HG03439 (cell line): ENCODE measurements around the gene STK38.
"Not testable (repeated sequence)": the region's sequence is repeated elsewhere in the genome, so short reads cannot be mapped to it uniquely, and the experiment has no call there.

Experiments used
- ATAC-seq: cut with Tn5 transposase; IDR thresholded peaks from one replicate; pipeline ENCODE4 v1.9.1; 2021; ENCODE audit warnings: mild to moderate bottlenecking, moderate library complexity; ENCODE audit not compliant: unreplicated experiment

STK38 gene

DNA sequence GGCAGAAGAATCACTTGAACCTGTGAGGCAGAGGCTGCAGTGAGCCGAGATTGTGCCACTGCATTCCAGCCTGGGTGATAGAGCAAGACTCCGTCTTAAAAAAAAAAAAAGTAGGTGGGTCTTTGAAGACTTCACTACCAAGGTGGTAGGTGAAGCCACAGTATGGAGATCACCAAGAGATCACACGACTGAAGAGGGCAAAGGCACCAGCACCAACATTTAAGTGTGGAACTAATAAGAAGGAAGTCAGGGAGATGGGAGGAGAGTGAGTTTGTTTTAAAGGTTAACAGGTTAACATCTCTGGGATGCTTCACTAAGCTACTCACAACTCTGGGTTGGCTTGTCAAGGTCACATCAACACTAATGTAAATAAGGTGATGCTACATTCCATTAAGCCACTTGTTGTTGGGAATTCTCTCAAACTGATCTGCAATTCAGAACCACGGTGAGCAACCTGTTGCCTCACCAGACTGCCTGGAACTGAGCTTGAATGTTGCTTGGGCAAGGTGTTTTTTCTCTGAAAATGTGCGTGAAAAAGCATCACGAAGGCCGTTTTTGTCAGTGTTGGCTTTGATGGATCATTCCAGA is 55.8 kb downstream of the STK38 start:
- no peak for ATAC-seq

GRCh38 chr6:36489426-36489825 is 57.9 kb downstream of the STK38 start:
- no peak for ATAC-seq

- ATAC-seq, result no peak
Observed at GRCh38 chr6:36488221-36488620, 59.1 kb downstream of the STK38 start.

- ATAC-seq, result no peak
Observed at GRCh38 chr6:36487698-36488097, 59.6 kb downstream of the STK38 start.

GRCh38 chr6:36484736-36485135 is 62.5 kb downstream of the STK38 start:
- ATAC-seq, result no peak

GRCh38 chr6:36483326-36483725 is 64.0 kb downstream of the STK38 start:
- not testable (repeated sequence) for ATAC-seq

GRCh38 chr6:36479256-36479655 is 68.0 kb downstream of the STK38 start:
- ATAC-seq, result no peak

DNA sequence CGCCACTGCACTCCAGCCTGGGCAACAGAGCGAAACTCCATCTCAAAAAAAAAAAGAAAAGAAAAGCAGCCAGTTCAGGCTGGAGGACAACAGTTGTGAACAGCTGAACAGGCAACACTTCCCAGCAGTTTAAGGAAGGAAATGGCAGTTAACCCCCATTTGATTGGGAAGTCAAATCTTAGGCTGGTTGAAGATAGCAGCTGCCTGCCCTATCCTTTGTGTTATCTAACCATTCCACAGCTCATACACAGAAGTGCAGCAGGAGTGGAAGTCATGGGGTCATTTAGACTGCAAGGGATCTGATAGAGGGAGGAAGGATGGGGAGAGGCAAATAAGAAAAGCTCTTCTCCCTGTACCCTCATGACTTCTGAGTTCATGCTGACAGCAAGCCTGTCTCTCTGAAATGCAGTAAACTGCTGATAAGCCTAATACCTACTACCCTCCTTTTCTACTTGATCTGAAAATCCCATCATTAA is 69.2 kb downstream of the STK38 start:
- no peak for ATAC-seq

- no peak for ATAC-seq
Observed at GRCh38 chr6:36469946-36470345, 77.3 kb downstream of the STK38 start.

DNA sequence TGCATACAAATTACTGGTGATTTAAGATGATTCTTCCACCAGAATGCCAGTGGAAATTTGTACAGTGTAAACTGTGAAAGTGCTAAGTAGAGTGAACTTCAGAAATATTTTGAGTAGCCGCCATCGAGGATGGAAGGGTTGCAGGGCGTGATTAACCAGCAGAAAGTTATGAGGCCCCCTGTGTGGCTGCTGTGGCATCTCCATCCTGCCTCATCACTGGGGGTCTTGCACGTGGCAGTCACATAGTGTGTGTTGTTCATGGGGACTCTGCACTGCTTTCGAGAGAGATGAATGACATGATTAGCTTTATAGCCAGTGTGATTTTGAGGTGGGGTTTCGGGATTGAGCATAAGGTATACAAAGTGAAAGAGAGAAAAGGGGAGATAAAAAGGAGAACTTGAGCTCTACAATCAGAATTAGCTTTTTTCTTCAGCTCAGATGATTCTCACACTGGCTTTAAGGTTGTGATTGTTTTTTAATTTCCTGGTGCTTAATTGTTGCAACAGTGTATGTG is 78.1 kb downstream of the STK38 start:
- no peak for ATAC-seq

GRCh38 chr6:36467625-36468024 is 79.7 kb downstream of the STK38 start:
- ATAC-seq, result no peak

GRCh38 chr6:36464233-36464632 is 83.0 kb downstream of the STK38 start:
- ATAC-seq, result no peak

DNA sequence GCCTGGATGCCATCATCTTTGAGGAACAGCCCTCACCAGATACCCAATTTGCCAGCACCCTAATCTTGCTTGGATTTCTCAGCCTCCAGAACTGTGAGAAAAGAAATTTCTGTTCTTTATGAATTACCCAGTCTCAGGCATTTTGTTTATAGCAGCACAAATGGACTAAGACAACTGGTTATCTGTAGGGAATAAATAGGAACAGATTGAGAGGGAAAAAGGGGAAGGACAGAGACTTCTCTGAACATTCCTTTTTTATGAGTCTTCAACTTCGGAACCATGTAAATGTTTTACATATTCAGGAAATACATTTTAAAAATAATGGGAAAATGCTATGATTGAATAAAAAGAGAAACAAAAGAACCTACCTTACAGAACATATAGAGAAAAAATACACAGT is 83.6 kb downstream of the STK38 start:
- no peak for ATAC-seq

- ATAC-seq, result no peak
Observed at GRCh38 chr6:36461646-36462045, 85.6 kb downstream of the STK38 start.

DNA sequence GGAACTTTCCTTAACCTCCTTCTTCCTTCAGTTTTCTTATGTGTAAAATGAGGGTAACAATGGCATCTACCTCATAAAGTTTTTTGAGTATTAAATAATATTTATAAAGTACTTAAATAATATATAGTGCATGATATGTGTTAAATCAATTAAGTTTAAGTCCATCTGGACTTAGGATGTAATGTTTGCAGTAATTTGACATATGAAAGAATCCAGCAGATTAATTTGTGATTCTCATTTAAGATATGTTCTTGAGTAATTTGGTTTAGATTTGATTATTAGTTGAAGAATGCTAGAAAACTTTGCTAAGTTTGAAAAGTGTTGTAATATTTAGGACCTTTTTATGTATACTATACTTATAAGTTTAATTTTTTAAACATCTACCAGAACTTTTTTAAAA is 86.4 kb downstream of the STK38 start:
- ATAC-seq, result no peak

DNA sequence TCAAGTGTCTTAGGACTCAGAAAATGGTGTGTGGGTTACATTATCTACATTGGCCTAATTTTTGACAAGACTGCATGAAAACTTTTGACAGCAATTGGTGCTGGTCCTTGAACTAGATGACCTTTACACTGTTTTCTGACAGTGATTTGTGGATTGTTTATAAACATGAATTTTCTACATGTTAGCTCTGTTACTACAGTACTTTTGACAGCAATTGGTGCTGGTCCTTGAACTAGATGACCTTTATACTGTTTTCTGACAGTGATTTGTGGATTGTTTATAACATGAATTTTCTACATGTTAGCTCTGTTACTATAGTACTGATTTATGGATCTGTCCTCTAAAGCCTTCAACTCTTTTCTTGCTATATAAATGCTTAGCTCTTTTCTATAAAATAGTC is 87.8 kb downstream of the STK38 start:
- no peak for ATAC-seq

GRCh38 chr6:36455486-36456027 is 91.7 kb downstream of the STK38 start:
- ATAC-seq, result no peak

- ATAC-seq, result not testable (repeated sequence)
Observed at GRCh38 chr6:36452897-36453296, 94.4 kb downstream of the STK38 start.

GRCh38 chr6:36449173-36449572 is 98.1 kb downstream of the STK38 start:
- not testable (repeated sequence) for ATAC-seq

DNA sequence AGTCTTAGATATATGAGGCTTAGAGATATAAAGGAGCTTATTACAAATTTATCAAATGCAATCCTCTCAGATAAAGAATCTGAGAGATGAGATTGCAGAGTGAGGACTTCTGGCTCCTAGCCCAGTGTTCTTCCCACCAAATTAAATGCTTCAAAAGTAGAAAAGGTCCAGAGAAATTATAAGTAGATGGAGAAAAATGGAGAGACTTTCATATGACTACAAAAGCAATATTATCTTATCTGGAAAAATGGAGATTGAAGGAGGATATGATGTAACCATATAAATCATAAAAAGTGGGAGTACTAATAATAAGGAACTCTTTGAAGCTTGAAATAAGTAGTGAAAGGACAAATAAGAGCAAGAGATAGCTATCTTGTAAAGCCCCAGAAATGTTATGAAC is 101.7 kb downstream of the STK38 start:
- ATAC-seq, result no peak

GRCh38 chr6:36444470-36444869 is 102.8 kb downstream of the STK38 start:
- ATAC-seq, result no peak
